Measurements from ENCODE around the gene PREPL.
A peak's percentile ranks its signal among the peaks of the same experiment; 100 is the strongest.

PREPL gene

GRCh38 chr2:44369392-44369791 lies 8.1 kb upstream of the PREPL start:
- no peak overlapping the region for H3K4me3 ChIP-seq (ENCODE audit: extremely low read depth, insufficient read depth, low read length, poor library complexity, severe bottlenecking)
- no peaks in the 10 kb centered on the region for H3K4me1 ChIP-seq (ENCODE audit: control insufficient read depth, insufficient read depth, low read length, poor library complexity, severe bottlenecking)
- no peaks in the 10 kb centered on the region for H3K9me3 ChIP-seq (ENCODE audit: control insufficient read depth, low read length)
- no peak overlapping the region for H3K27ac ChIP-seq (ENCODE audit: low read depth, low read length, severe bottlenecking)
- no peaks in the 10 kb centered on the region for H3K36me3 ChIP-seq (ENCODE audit: control insufficient read depth, insufficient read depth, low read length)

DNA sequence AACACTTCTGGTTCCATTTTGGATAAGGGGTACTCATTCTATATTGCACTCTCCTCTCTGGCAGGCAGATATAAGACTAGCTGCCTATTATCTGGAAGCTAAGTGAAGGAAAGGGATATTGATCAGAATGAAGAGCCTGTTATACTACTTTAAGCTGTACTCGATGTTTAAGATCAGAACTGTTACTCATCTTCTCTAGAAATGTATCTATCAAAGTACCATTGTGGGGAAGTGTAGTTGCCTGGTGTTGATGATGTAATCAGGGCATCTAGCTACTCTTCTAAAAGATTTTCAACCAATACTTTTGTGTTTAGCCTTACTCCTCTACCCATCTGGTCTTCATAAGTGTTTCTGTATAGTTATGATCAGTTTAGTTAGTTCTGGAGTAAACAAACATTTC lies 6.3 kb upstream of the PREPL start:
- H3K36me3 ChIP-seq (ENCODE audit: control insufficient read depth, insufficient read depth, low read length), result no peaks in the 10 kb centered on the region
- WGBS, 2 experiments (ENCODE audit: insufficient coverage in 2 of 2), result no CpG with 5 or more reads among the region's 1 CpG
- H3K9me3 ChIP-seq (ENCODE audit: control insufficient read depth, low read length), result no peaks in the 10 kb centered on the region
- H3K4me1 ChIP-seq (ENCODE audit: control insufficient read depth, insufficient read depth, low read length, poor library complexity, severe bottlenecking), result no peaks in the 10 kb centered on the region
- no peak overlapping the region for H3K4me3 ChIP-seq (ENCODE audit: extremely low read depth, insufficient read depth, low read length, poor library complexity, severe bottlenecking)
- H3K27ac ChIP-seq (ENCODE audit: low read depth, low read length, severe bottlenecking), result no peak overlapping the region

- Histone ChIP-seq H3K4me3 (ENCODE audit: extremely low read depth, insufficient read depth, low read length, poor library complexity, severe bottlenecking) (no peak overlapping the region), H3K36me3 (ENCODE audit: control insufficient read depth, insufficient read depth, low read length) (no peaks in the 10 kb centered on the region), H3K27ac (ENCODE audit: low read depth, low read length, severe bottlenecking) (no peak overlapping the region), H3K4me1 (ENCODE audit: control insufficient read depth, insufficient read depth, low read length, poor library complexity, severe bottlenecking) (no peaks in the 10 kb centered on the region), H3K9me3 (ENCODE audit: control insufficient read depth, low read length) (no peaks in the 10 kb centered on the region)
- WGBS, 2 experiments (ENCODE audit: insufficient coverage in 2 of 2), result 82 to 95% methylated on average over 2 to 3 of the region's 3 CpGs
Measured at GRCh38 chr2:44364604-44365003, 3.3 kb upstream of the PREPL start.

DNA sequence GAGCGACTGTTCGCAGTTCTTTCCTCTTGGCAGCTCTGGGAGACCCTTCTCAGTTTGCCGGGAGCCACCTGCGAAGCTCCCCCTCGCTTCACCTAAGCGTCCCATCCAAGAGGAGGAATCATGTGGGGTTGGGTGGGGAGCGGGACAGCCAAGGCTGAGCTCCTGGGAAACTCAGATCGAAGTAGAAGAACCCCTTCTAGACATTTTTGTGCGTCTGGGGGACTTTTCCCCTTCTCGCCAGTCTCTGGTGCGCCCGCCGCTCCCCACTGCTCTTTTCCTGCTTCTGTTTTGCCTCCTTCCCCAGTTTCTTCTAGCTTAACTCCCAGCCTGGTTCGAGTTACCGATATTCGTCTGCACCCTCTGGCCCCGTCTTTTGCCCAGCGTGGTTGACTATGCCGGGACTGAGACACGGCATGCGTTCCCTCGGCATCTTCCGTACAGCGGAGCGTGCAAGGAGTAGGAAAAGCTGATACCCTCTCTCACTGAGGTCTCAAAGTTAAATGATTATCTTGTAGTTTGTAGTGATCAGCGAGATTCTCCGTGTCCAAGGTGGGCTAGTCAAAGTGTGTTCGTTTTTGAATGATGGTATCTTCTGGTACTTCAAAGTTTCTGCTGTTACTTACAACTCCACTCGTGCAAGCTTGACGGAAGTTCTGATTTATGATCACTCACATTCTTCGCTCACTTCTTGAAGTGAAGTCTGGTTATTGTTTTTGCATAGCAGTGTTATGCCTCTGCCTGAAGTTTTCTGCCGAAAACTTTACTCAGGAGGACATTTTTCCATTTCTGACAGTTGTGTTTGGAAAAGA lies 1.1 kb upstream of the PREPL start:
- Histone ChIP-seq H3K4me1 (ENCODE audit: control insufficient read depth, insufficient read depth, low read length, poor library complexity, severe bottlenecking) (no peaks in the 10 kb centered on the region), H3K27ac (ENCODE audit: low read depth, low read length, severe bottlenecking) (peak overlapping the region; percentile 54)
- WGBS, 2 experiments (ENCODE audit: insufficient coverage in 2 of 2), result 2 to 3% methylated on average over 15 to 18 of the region's 32 CpGs

DNA sequence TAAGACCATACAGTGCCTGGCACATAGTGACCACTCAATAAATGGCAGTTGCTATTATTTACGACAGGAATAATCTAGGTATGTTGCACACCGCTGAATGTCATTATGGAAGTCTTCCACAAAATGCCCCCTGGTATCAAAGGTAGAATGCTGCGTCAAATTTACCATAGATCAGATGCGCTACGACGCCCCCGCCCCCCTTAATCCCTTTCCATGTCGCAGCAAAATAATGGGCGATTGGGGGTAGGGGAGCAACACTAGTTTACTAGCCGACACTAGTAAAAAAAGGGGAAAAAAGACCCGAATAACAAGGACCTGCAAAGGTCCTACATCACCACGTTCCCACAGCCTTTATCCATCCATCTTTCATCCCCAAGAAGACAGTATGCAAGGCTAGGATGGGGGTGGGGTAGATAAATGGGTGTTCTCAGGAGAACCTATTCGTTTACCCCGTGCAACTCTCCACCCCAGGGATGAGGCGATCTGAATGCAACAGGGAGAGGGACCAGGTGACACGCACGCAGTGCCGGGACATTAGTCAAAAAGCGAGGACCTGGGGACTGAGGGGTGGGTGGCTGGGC lies 455 bp downstream of the PREPL start:
- WGBS, 2 experiments (ENCODE audit: insufficient coverage in 2 of 2), result 22 to 26% methylated on average over 3 to 7 of the region's 19 CpGs
- Histone ChIP-seq H3K9me3 (ENCODE audit: control insufficient read depth, low read length) (no peaks in the 10 kb centered on the region), H3K4me3 (ENCODE audit: extremely low read depth, insufficient read depth, low read length, poor library complexity, severe bottlenecking) (peak overlapping the region; percentile 93), H3K27ac (ENCODE audit: low read depth, low read length, severe bottlenecking) (peak overlapping the region; percentile 98), H3K36me3 (ENCODE audit: control insufficient read depth, insufficient read depth, low read length) (no peaks in the 10 kb centered on the region), H3K4me1 (ENCODE audit: control insufficient read depth, insufficient read depth, low read length, poor library complexity, severe bottlenecking) (no peaks in the 10 kb centered on the region)

More for the DNA sequence above, 1.1 kb upstream of the PREPL start:
- Histone ChIP-seq H3K4me3 (ENCODE audit: extremely low read depth, insufficient read depth, low read length, poor library complexity, severe bottlenecking) (peak overlapping the region; percentile 93), H3K9me3 (ENCODE audit: control insufficient read depth, low read length) (no peaks in the 10 kb centered on the region), H3K36me3 (ENCODE audit: control insufficient read depth, insufficient read depth, low read length) (no peaks in the 10 kb centered on the region)

- 100% methylated on average over 1 of the region's 3 CpGs; no CpG with 5 or more reads in 1 of the 2 experiments for WGBS, 2 experiments (ENCODE audit: insufficient coverage in 2 of 2)
- no peak overlapping the region for H3K4me3 ChIP-seq (ENCODE audit: extremely low read depth, insufficient read depth, low read length, poor library complexity, severe bottlenecking)
- no peaks in the 10 kb centered on the region for H3K4me1 ChIP-seq (ENCODE audit: control insufficient read depth, insufficient read depth, low read length, poor library complexity, severe bottlenecking)
- H3K27ac ChIP-seq (ENCODE audit: low read depth, low read length, severe bottlenecking), result no peak overlapping the region
- no peaks in the 10 kb centered on the region for H3K9me3 ChIP-seq (ENCODE audit: control insufficient read depth, low read length)
- no peaks in the 10 kb centered on the region for H3K36me3 ChIP-seq (ENCODE audit: control insufficient read depth, insufficient read depth, low read length)
Measured at GRCh38 chr2:44358503-44358902, 2.8 kb downstream of the PREPL start.

- Histone ChIP-seq H3K36me3 (ENCODE audit: control insufficient read depth, insufficient read depth, low read length) (no peaks in the 10 kb centered on the region), H3K9me3 (ENCODE audit: control insufficient read depth, low read length) (no peaks in the 10 kb centered on the region), H3K27ac (ENCODE audit: low read depth, low read length, severe bottlenecking) (no peak overlapping the region), H3K4me1 (ENCODE audit: control insufficient read depth, insufficient read depth, low read length, poor library complexity, severe bottlenecking) (no peaks in the 10 kb centered on the region), H3K4me3 (ENCODE audit: extremely low read depth, insufficient read depth, low read length, poor library complexity, severe bottlenecking) (no peak overlapping the region)
- whole genome bisulfite sequencing, 2 experiments (ENCODE audit: insufficient coverage in 2 of 2), result no CpG with 5 or more reads among the region's 6 CpGs
Measured at GRCh38 chr2:44354761-44355160, 6.5 kb downstream of the PREPL start.

DNA sequence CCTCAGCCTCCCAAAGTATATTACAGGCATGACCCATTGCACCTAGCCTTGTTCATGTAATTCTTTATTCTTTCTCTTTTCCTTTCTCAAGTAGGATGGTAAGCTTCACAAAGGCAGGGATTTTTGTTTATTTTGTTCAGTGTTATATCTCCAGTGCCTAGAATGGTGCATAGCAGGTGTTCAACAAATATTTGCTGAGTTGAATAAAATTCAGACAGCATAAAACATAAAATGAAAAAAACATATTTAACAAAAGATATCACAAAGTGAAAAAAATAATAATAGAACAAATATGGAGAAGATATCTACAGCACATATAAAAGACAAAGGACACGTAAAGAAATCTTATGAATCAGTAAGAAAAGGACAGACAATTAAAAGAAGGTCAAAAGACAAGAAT lies 8.8 kb downstream of the PREPL start:
- Histone ChIP-seq H3K36me3 (ENCODE audit: control insufficient read depth, insufficient read depth, low read length) (no peaks in the 10 kb centered on the region), H3K4me3 (ENCODE audit: extremely low read depth, insufficient read depth, low read length, poor library complexity, severe bottlenecking) (no peak overlapping the region), H3K4me1 (ENCODE audit: control insufficient read depth, insufficient read depth, low read length, poor library complexity, severe bottlenecking) (no peaks in the 10 kb centered on the region), H3K27ac (ENCODE audit: low read depth, low read length, severe bottlenecking) (no peak overlapping the region), H3K9me3 (ENCODE audit: control insufficient read depth, low read length) (no peaks in the 10 kb centered on the region)
- WGBS, 2 experiments (ENCODE audit: insufficient coverage in 2 of 2), result 100% methylated on average over 1 of the region's 1 CpG; no CpG with 5 or more reads in 1 of the 2 experiments

DNA sequence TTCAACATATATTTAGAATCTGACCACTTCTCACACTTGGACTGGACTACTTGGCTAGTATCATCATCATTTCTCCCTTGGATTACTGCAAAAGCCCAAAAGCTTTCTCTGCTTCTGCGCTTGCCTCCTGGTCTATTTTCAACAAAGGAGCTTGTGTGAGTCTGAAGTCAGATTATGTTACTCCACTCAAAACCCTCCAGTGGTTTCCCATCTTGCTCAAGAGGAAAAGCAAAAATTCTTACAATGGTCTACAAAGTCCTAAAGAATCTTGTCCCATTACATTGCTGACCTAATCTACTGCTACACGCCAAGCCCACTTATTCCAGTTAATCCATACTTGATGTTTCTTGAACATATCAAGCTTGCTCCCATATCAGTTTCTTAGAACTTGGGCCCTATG lies 9.6 kb downstream of the PREPL start:
- Histone ChIP-seq H3K36me3 (ENCODE audit: control insufficient read depth, insufficient read depth, low read length) (no peaks in the 10 kb centered on the region), H3K27ac (ENCODE audit: low read depth, low read length, severe bottlenecking) (no peak overlapping the region), H3K4me1 (ENCODE audit: control insufficient read depth, insufficient read depth, low read length, poor library complexity, severe bottlenecking) (no peaks in the 10 kb centered on the region), H3K9me3 (ENCODE audit: control insufficient read depth, low read length) (no peaks in the 10 kb centered on the region), H3K4me3 (ENCODE audit: extremely low read depth, insufficient read depth, low read length, poor library complexity, severe bottlenecking) (no peak overlapping the region)
- 91 to 94% methylated on average over 1 to 2 of the region's 2 CpGs for WGBS, 2 experiments (ENCODE audit: insufficient coverage in 2 of 2)

DNA sequence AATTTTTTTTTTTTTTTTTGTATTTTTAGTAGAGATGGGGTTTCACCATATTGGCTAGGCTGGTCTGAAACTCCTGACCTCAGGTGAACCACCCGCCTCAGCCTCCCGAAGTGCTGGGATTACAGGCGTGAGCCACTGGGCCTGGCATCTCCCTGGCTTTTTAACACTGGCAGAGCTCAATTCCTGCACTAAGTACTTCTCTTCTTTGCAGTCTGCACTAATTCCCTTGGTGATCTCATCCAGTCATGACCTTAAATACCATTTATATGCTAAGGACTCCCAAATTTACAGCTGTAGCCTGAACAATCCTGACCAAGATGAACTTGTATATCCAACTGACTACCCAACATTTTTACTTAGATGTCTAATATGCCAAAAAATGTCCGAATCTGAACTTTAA lies 10.2 kb downstream of the PREPL start:
- Histone ChIP-seq H3K4me1 (ENCODE audit: control insufficient read depth, insufficient read depth, low read length, poor library complexity, severe bottlenecking) (no peaks in the 10 kb centered on the region), H3K27ac (ENCODE audit: low read depth, low read length, severe bottlenecking) (no peak overlapping the region), H3K4me3 (ENCODE audit: extremely low read depth, insufficient read depth, low read length, poor library complexity, severe bottlenecking) (no peak overlapping the region), H3K36me3 (ENCODE audit: control insufficient read depth, insufficient read depth, low read length) (peaks cover under 1% of the 10 kb centered on the region), H3K9me3 (ENCODE audit: control insufficient read depth, low read length) (no peaks in the 10 kb centered on the region)
- 92 to 94% methylated on average over 4 of the region's 4 CpGs for WGBS, 2 experiments (ENCODE audit: insufficient coverage in 2 of 2)

DNA sequence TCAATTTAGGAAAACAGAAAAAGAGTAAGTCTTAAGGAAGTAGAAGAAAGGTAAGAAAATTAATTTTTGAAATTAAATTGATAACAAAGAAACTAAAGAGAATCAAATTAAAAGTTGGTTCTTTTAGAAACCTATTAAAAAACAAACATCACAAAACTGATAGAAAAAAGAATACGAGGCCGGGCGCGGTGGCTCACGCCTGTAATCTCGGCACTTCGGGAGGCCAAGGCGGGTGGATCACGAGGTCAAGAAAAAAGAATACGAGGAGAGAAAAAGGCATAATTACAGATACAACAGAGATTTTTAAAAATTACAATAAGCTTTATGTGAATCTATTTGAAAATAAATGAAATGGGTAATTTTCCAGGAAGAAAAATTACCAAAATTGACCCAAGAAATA lies 11.8 kb downstream of the PREPL start:
- no peak overlapping the region for H3K4me3 ChIP-seq (ENCODE audit: extremely low read depth, insufficient read depth, low read length, poor library complexity, severe bottlenecking)
- no peak overlapping the region for H3K27ac ChIP-seq (ENCODE audit: low read depth, low read length, severe bottlenecking)
- H3K4me1 ChIP-seq (ENCODE audit: control insufficient read depth, insufficient read depth, low read length, poor library complexity, severe bottlenecking), result no peaks in the 10 kb centered on the region
- H3K36me3 ChIP-seq (ENCODE audit: control insufficient read depth, insufficient read depth, low read length), result peaks cover 2% of the 10 kb centered on the region
- H3K9me3 ChIP-seq (ENCODE audit: control insufficient read depth, low read length), result no peaks in the 10 kb centered on the region
- no CpG with 5 or more reads among the region's 10 CpGs for WGBS, 2 experiments (ENCODE audit: insufficient coverage in 2 of 2)
